Measurements from ENCODE around the gene BACH2. TPM values are rescaled to one million over a fixed set of nuclear protein-coding genes. Genes with fewer than 3 reads are reported as not detected.
A peak's percentile ranks its signal among the peaks of the same experiment; 100 is the strongest.
"Not testable (repeated sequence)": the region's sequence is repeated elsewhere in the genome, so short reads cannot be mapped to it uniquely, and the experiment has no call there.

The BACH2 gene
- polyA plus RNA-seq, 6 donors from 2014 or later, result 31.0 to 130 (median 78.4) TPM

- peak overlapping the region; percentile 5 to 81 (median 60) for H3K4me3 Mint-ChIP-seq
Observed at GRCh38 chr6:90175627-90176538, 120.8 kb downstream of the BACH2 start.

GRCh38 chr6:90173262-90173925 lies 123.2 kb downstream of the BACH2 start:
- Mint-ChIP-seq H3K27ac (peak overlapping the region; percentile 26 to 94 (median 75)), H3K9me3 (no peaks in the 10 kb centered on the region), H3K27me3 (no peaks in the 10 kb centered on the region), H3K4me1 (peaks cover 63 to 88% (median 77%) of the 10 kb centered on the region in 3 donors), H3K36me3 (peaks cover 0 to 28% of the 10 kb centered on the region in 2 donors), H3K4me3 (peak overlapping the region in 6 of 8 donors; percentile 20 to 76 (median 56))
- ATAC-seq (ENCODE audit: low read depth in 2 of 2), result peak; percentile 26 to 27
- no peak for DNase-seq

More at GRCh38 chr6:90175627-90176538, 120.8 kb downstream of the BACH2 start:
- peak overlapping the region; percentile 58 to 95 (median 86) for H3K27ac Mint-ChIP-seq
- H3K36me3 Mint-ChIP-seq, result peaks cover 6 to 30% of the 10 kb centered on the region in 2 donors
- peaks cover 0 to 2% (median 0%) of the 10 kb centered on the region in 7 donors for H3K9me3 Mint-ChIP-seq
- DNase-seq (peak; percentile 60), ATAC-seq (ENCODE audit: low read depth in 2 of 2) (peak; percentile 89)
- H3K4me1 Mint-ChIP-seq, result peaks cover 61 to 80% (median 69%) of the 10 kb centered on the region in 3 donors
- H3K27me3 Mint-ChIP-seq, result no peaks in the 10 kb centered on the region

GRCh38 chr6:90170601-90171000 lies 126.0 kb downstream of the BACH2 start:
- Mint-ChIP-seq H3K9me3 (no peaks in the 10 kb centered on the region), H3K36me3 (peaks cover 0 to 35% of the 10 kb centered on the region in 2 donors), H3K27me3 (no peaks in the 10 kb centered on the region), H3K27ac (peak overlapping the region in 3 of 6 donors; percentile 22 to 81 (median 78)), H3K4me3 (no peak overlapping the region), H3K4me1 (peaks cover 35 to 81% (median 49%) of the 10 kb centered on the region in 3 donors)
- ATAC-seq (ENCODE audit: low read depth in 2 of 2) (no peak), DNase-seq (no peak)

- Mint-ChIP-seq H3K4me1 (peaks cover 30 to 78% (median 50%) of the 10 kb centered on the region in 3 donors), H3K27ac (peak overlapping the region in 5 of 6 donors; percentile 20 to 76 (median 74))
- peak in 1 of 2 donors; percentile 25 for ATAC-seq (ENCODE audit: low read depth in 2 of 2)
Observed at GRCh38 chr6:90169374-90169773, 127.3 kb downstream of the BACH2 start.

GRCh38 chr6:90168693-90169131 lies 127.9 kb downstream of the BACH2 start:
- H3K27ac Mint-ChIP-seq, result peak overlapping the region in 3 of 6 donors; percentile 20 to 61 (median 39)
- H3K9me3 Mint-ChIP-seq, result no peaks in the 10 kb centered on the region
- no peaks in the 10 kb centered on the region for H3K27me3 Mint-ChIP-seq
- no peak for ATAC-seq (ENCODE audit: low read depth in 2 of 2)
- H3K36me3 Mint-ChIP-seq, result peaks cover 0 to 33% of the 10 kb centered on the region in 2 donors
- no peak overlapping the region for H3K4me3 Mint-ChIP-seq
- peaks cover 35 to 78% (median 54%) of the 10 kb centered on the region in 3 donors for H3K4me1 Mint-ChIP-seq
- DNase-seq, result no peak

More at GRCh38 chr6:90169374-90169773, 127.3 kb downstream of the BACH2 start:
- H3K4me3 Mint-ChIP-seq, result no peak overlapping the region
- peaks cover 0 to 35% of the 10 kb centered on the region in 2 donors for H3K36me3 Mint-ChIP-seq
- no peaks in the 10 kb centered on the region for H3K27me3 Mint-ChIP-seq
- no peak for DNase-seq
- H3K9me3 Mint-ChIP-seq, result no peaks in the 10 kb centered on the region

- DNase-seq, result no peak
- Mint-ChIP-seq H3K27ac (peak overlapping the region in 3 of 6 donors; percentile 20 to 47 (median 39)), H3K27me3 (no peaks in the 10 kb centered on the region), H3K4me3 (peak overlapping the region in 1 of 8 donors; percentile 43), H3K36me3 (peaks cover 0 to 25% of the 10 kb centered on the region in 2 donors), H3K9me3 (no peaks in the 10 kb centered on the region), H3K4me1 (peaks cover 33 to 76% (median 52%) of the 10 kb centered on the region in 3 donors)
- ATAC-seq (ENCODE audit: low read depth in 2 of 2), result no peak
Observed at GRCh38 chr6:90167514-90168379, 128.9 kb downstream of the BACH2 start.

GRCh38 chr6:90166155-90166924 lies 130.3 kb downstream of the BACH2 start:
- not testable (repeated sequence) for H3K9me3 Mint-ChIP-seq; ATAC-seq (ENCODE audit: low read depth in 2 of 2); H3K27me3 Mint-ChIP-seq; DNase-seq
- Mint-ChIP-seq H3K36me3 (peaks cover 0 to 17% of the 10 kb centered on the region in 2 donors), H3K4me3 (peak overlapping the region in 1 of 8 donors; percentile 65), H3K27ac (peak overlapping the region in 3 of 6 donors; percentile 22 to 80 (median 37)), H3K4me1 (peaks cover 31 to 79% (median 48%) of the 10 kb centered on the region in 3 donors)

- H3K27ac Mint-ChIP-seq, result peak overlapping the region in 4 of 6 donors; percentile 34 to 95 (median 73)
- H3K4me3 Mint-ChIP-seq, result peak overlapping the region in 3 of 8 donors; percentile 1 to 60 (median 56)
- peak in 1 of 2 donors; percentile 20 for ATAC-seq (ENCODE audit: low read depth in 2 of 2)
- DNase-seq, result no peak
- peaks cover 4 to 5% of the 10 kb centered on the region in 2 donors for H3K36me3 Mint-ChIP-seq
- H3K4me1 Mint-ChIP-seq, result peaks cover 38 to 81% (median 49%) of the 10 kb centered on the region in 3 donors
- no peaks in the 10 kb centered on the region for H3K9me3 Mint-ChIP-seq
- no peaks in the 10 kb centered on the region for H3K27me3 Mint-ChIP-seq
Observed at GRCh38 chr6:90162648-90163387, 133.8 kb downstream of the BACH2 start.

- H3K27ac Mint-ChIP-seq, result peak overlapping the region in 5 of 6 donors; percentile 1 to 71 (median 49)
- no peaks in the 10 kb centered on the region for H3K27me3 Mint-ChIP-seq
- peak overlapping the region in 4 of 8 donors; percentile 21 to 37 (median 28) for H3K4me3 Mint-ChIP-seq
- H3K4me1 Mint-ChIP-seq, result peaks cover 62 to 88% (median 71%) of the 10 kb centered on the region in 3 donors
- no peaks in the 10 kb centered on the region for H3K9me3 Mint-ChIP-seq
- DNase-seq, result no peak
- peaks cover 0 to 18% of the 10 kb centered on the region in 2 donors for H3K36me3 Mint-ChIP-seq
- peak; percentile 45 to 52 for ATAC-seq (ENCODE audit: low read depth in 2 of 2)
Observed at GRCh38 chr6:90160013-90160412, 136.6 kb downstream of the BACH2 start.

- H3K27me3 Mint-ChIP-seq, result no peaks in the 10 kb centered on the region
- H3K36me3 Mint-ChIP-seq, result peaks cover 0 to 18% of the 10 kb centered on the region in 2 donors
- peaks cover 60 to 91% (median 72%) of the 10 kb centered on the region in 3 donors for H3K4me1 Mint-ChIP-seq
- H3K27ac Mint-ChIP-seq, result peak overlapping the region in 5 of 6 donors; percentile 1 to 92 (median 77)
- peak overlapping the region in 5 of 8 donors; percentile 2 to 37 (median 35) for H3K4me3 Mint-ChIP-seq
- DNase-seq (no peak), ATAC-seq (ENCODE audit: low read depth in 2 of 2) (no peak)
- no peaks in the 10 kb centered on the region for H3K9me3 Mint-ChIP-seq
Observed at GRCh38 chr6:90159452-90159851, 137.2 kb downstream of the BACH2 start.

GRCh38 chr6:90158936-90159335 lies 137.7 kb downstream of the BACH2 start:
- H3K9me3 Mint-ChIP-seq, result no peaks in the 10 kb centered on the region

More at GRCh38 chr6:90158936-90159335, 137.7 kb downstream of the BACH2 start:
- ATAC-seq (ENCODE audit: low read depth in 2 of 2) (no peak), DNase-seq (no peak)
- H3K4me1 Mint-ChIP-seq, result peaks cover 61 to 93% (median 72%) of the 10 kb centered on the region in 3 donors
- H3K36me3 Mint-ChIP-seq, result peaks cover 0 to 18% of the 10 kb centered on the region in 2 donors
- H3K27ac Mint-ChIP-seq, result peak overlapping the region in 5 of 6 donors; percentile 21 to 92 (median 77)
- H3K27me3 Mint-ChIP-seq, result no peaks in the 10 kb centered on the region
- peak overlapping the region in 4 of 8 donors; percentile 16 to 37 (median 32) for H3K4me3 Mint-ChIP-seq
